ENCODE results near the gene LEMD3. TPM values are rescaled to one million over a fixed set of nuclear protein-coding genes. Genes with fewer than 3 reads are reported as not detected.
A peak's percentile ranks its signal among the peaks of the same experiment; 100 is the strongest.

LEMD3 gene
- total RNA-seq, 2 experiments from 2014 or later: 67.1 to 68.8 TPM

GRCh38 chr12:65277994-65278575, 108.7 kb downstream of the LEMD3 start:
- H3K27me3 ChIP-seq (ENCODE audit: control insufficient read depth in 1 of 2, insufficient read depth in 2 of 2, low read length in 2 of 2): peaks cover 21 to 47% of the 10 kb centered on the region in 2 experiments
- ChIA-PET CTCF (no interaction called here), POLR2A (no interaction called here)
- Mint-ChIP-seq H3K4me1 (ENCODE audit: low read depth) (peaks cover 5% of the 10 kb centered on the region), H3K9me3 (no peaks in the 10 kb centered on the region), H3K4me3 (peak overlapping the region; percentile 65), H3K27ac (no peak overlapping the region), H3K27me3 (peaks cover 81% of the 10 kb centered on the region), H3K36me3 (ENCODE audit: low read depth) (no peaks in the 10 kb centered on the region)
- ATAC-seq (ENCODE audit: poor library complexity): no peak
- no peak for TF ChIP-seq CTCF (IDR thresholded peaks at IDR 0.05)
- no peak for DNase-seq
- peaks cover 7% of the 10 kb centered on the region for H3K4me1 ChIP-seq (ENCODE audit: insufficient read depth, low read length)
- no peak overlapping the region for H3K27ac ChIP-seq (ENCODE audit: low read depth in 1 of 2, low read length in 2 of 2)
- no peaks in the 10 kb centered on the region for H3K9me3 ChIP-seq (ENCODE audit: control insufficient read depth in 1 of 2, insufficient read depth in 1 of 2, low read length in 2 of 2)
- no peak overlapping the region for H3K4me3 ChIP-seq (ENCODE audit: low read length)
- intact Hi-C loops (cut with DNase I, micrococcal nuclease): no loop called here
- H3K36me3 ChIP-seq (ENCODE audit: insufficient read depth, low read length): no peaks in the 10 kb centered on the region

GRCh38 chr12:65278576-65279368, 109.4 kb downstream of the LEMD3 start, which contains the start of gene MSRB3:
MSRB3 (plus strand) TSS chr12:65278683; CDS start chr12:65308580, 29,897 bp downstream.
- no peak within 1 kb of the TSS for H3K27ac ChIP-seq (ENCODE audit: low read depth in 1 of 2, low read length in 2 of 2)
- peaks cover 5% of the 10 kb centered on the region for H3K4me1 Mint-ChIP-seq (ENCODE audit: low read depth)
- no peak for TF ChIP-seq CTCF (IDR thresholded peaks at IDR 0.05)
- intact Hi-C loops (cut with DNase I, micrococcal nuclease): no loop called here
- H3K27me3 Mint-ChIP-seq: peaks cover 80% of the 10 kb centered on the region
- no peak within 1 kb of the TSS for H3K27ac Mint-ChIP-seq
- no peaks in the 10 kb centered on the region for H3K36me3 ChIP-seq (ENCODE audit: insufficient read depth, low read length)
- ATAC-seq (ENCODE audit: poor library complexity) (no peak), DNase-seq (peak in 7 of 14 experiments; percentile 0 to 21 (median 8))
- H3K9me3 ChIP-seq (ENCODE audit: control insufficient read depth in 1 of 2, insufficient read depth in 1 of 2, low read length in 2 of 2): no peaks in the 10 kb centered on the region
- H3K9me3 Mint-ChIP-seq: no peaks in the 10 kb centered on the region
- ChIA-PET CTCF (no interaction called here), POLR2A (no interaction called here)
- H3K4me3 ChIP-seq (ENCODE audit: low read length): peak within 1 kb of the TSS; percentile 50
- peak within 1 kb of the TSS; percentile 68 for H3K4me3 Mint-ChIP-seq
- H3K36me3 Mint-ChIP-seq (ENCODE audit: low read depth): no peaks in the 10 kb centered on the region
- peaks cover 7% of the 10 kb centered on the region for H3K4me1 ChIP-seq (ENCODE audit: insufficient read depth, low read length)
- peaks cover 21 to 46% of the 10 kb centered on the region in 2 experiments for H3K27me3 ChIP-seq (ENCODE audit: control insufficient read depth in 1 of 2, insufficient read depth in 2 of 2, low read length in 2 of 2)

GRCh38 chr12:65279369-65280112, 110.2 kb downstream of the LEMD3 start:
- CTCF ChIA-PET: no interaction called here
- Mint-ChIP-seq H3K36me3 (ENCODE audit: low read depth) (no peaks in the 10 kb centered on the region), H3K27ac (no peak overlapping the region), H3K9me3 (no peaks in the 10 kb centered on the region), H3K4me1 (ENCODE audit: low read depth) (peaks cover 5% of the 10 kb centered on the region), H3K4me3 (peak overlapping the region; percentile 68), H3K27me3 (peaks cover 72% of the 10 kb centered on the region)
- no peaks in the 10 kb centered on the region for H3K9me3 ChIP-seq (ENCODE audit: control insufficient read depth in 1 of 2, insufficient read depth in 1 of 2, low read length in 2 of 2)
- intact Hi-C loops (cut with DNase I, micrococcal nuclease): no loop called here
- DNase-seq (no peak), ATAC-seq (ENCODE audit: poor library complexity) (no peak)
- no peak for TF ChIP-seq CTCF (IDR thresholded peaks at IDR 0.05)
- POLR2A ChIA-PET: no interaction called here
- no peaks in the 10 kb centered on the region for H3K36me3 ChIP-seq (ENCODE audit: insufficient read depth, low read length)
- no peak overlapping the region for H3K27ac ChIP-seq (ENCODE audit: low read depth in 1 of 2, low read length in 2 of 2)
- H3K27me3 ChIP-seq (ENCODE audit: control insufficient read depth in 1 of 2, insufficient read depth in 2 of 2, low read length in 2 of 2): peaks cover 21 to 41% of the 10 kb centered on the region in 2 experiments
- peaks cover 7% of the 10 kb centered on the region for H3K4me1 ChIP-seq (ENCODE audit: insufficient read depth, low read length)
- H3K4me3 ChIP-seq (ENCODE audit: low read length): no peak overlapping the region
